Calu3 (cell line): ENCODE data around the gene TTC38. TPM values are rescaled to one million over a fixed set of nuclear protein-coding genes. Genes with fewer than 3 reads are reported as not detected.

ENCODE experiments used
- BruUV-seq: library from RNA; stranded (reverse); fragments of 400-500 nt; replicated peaks from 2 replicates; lab custom pipeline; 2021; lab: Mats Ljungman, UMichigan
- CTCF ChIA-PET: fragments of 300-600 bp; sonication (Branson Sonifier 250); formaldehyde crosslinking; loops from one replicate; lab custom pipeline; 2022; ENCODE audit warnings: antibody characterized with exemption; lab: Charles Lee
- DNase-seq: peaks from one replicate; pipeline ENCODE4 v3.0.0; 2022
- H3K27ac Mint-ChIP-seq: one replicate; pipeline ENCODE4 v1.8.0; 2022; ENCODE audit warnings: mixed read lengths; ENCODE audit not compliant: unreplicated experiment
- H3K27me3 Mint-ChIP-seq: one replicate; pipeline ENCODE4 v1.8.0; 2022; ENCODE audit warnings: mixed read lengths; ENCODE audit not compliant: unreplicated experiment
- H3K36me3 Mint-ChIP-seq: one replicate; pipeline ENCODE4 v1.8.0; 2022; ENCODE audit warnings: mild to moderate bottlenecking, moderate library complexity, mixed read lengths; ENCODE audit not compliant: insufficient read depth, unreplicated experiment
- H3K4me1 Mint-ChIP-seq: one replicate; pipeline ENCODE4 v1.8.0; 2022; ENCODE audit warnings: mild to moderate bottlenecking, low read depth, mixed read lengths; ENCODE audit not compliant: unreplicated experiment
- H3K4me3 Mint-ChIP-seq: one replicate; pipeline ENCODE4 v1.8.0; 2022; ENCODE audit warnings: mild to moderate bottlenecking, low read depth, moderate library complexity, mixed read lengths; ENCODE audit not compliant: unreplicated experiment
- H3K9me3 Mint-ChIP-seq: one replicate; pipeline ENCODE4 v1.8.0; 2022; ENCODE audit warnings: low read depth, mixed read lengths; ENCODE audit not compliant: unreplicated experiment
- CTCF ChIP-seq: fragments of 200-600 bp; IDR thresholded peaks from one replicate; pipeline ENCODE4 v1.8.0; 2022; ENCODE audit warnings: antibody characterized with exemption; ENCODE audit not compliant: unreplicated experiment
- intact Hi-C: fragments of 100-400 bp; cut with micrococcal nuclease; formaldehyde crosslinking; loops from one replicate; pipeline ENCODE4 v1.10.0; 2022; ENCODE audit not compliant: unreplicated experiment
- total RNA-seq: library from RNA; stranded (reverse); gene quantifications from 2 replicates; pipeline ENCODE4 v1.2.3, GENCODE V29; 2022

The TTC38 gene
- total RNA-seq, 1 experiment from 2014 or later, result 31.9 TPM

DNA sequence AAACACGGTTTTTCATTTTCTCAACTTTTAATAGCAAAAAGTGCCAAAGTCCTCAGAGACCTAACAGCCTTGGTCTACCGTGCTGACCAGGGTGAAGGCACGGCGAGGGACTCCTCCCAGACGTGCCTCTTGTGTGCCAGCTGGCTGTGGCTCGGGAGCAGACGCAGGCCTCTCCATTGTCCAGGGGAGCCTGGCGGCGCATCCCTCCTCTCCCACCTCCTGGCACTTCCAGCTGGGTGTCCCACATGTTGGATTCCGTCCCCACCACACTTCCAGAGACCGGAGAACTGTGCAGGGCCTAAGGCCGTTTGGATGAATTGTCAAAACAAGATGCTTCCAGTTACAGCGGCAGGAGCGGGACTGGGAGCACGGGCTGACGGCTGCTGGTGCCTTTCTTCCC is 29.3 kb upstream of the TTC38 start:
- TF ChIP-seq CTCF, result no peak
- CTCF ChIA-PET, result no interaction called here
- BruUV-seq, result no TSS peak
- Mint-ChIP-seq H3K36me3 (no peaks in the 10 kb centered on the region), H3K9me3 (no peaks in the 10 kb centered on the region), H3K4me1 (no peaks in the 10 kb centered on the region), H3K4me3 (no peak overlapping the region), H3K27me3 (no peaks in the 10 kb centered on the region), H3K27ac (no peak overlapping the region)
- intact Hi-C loops, result no loop called here
- DNase-seq, result no peak

DNA sequence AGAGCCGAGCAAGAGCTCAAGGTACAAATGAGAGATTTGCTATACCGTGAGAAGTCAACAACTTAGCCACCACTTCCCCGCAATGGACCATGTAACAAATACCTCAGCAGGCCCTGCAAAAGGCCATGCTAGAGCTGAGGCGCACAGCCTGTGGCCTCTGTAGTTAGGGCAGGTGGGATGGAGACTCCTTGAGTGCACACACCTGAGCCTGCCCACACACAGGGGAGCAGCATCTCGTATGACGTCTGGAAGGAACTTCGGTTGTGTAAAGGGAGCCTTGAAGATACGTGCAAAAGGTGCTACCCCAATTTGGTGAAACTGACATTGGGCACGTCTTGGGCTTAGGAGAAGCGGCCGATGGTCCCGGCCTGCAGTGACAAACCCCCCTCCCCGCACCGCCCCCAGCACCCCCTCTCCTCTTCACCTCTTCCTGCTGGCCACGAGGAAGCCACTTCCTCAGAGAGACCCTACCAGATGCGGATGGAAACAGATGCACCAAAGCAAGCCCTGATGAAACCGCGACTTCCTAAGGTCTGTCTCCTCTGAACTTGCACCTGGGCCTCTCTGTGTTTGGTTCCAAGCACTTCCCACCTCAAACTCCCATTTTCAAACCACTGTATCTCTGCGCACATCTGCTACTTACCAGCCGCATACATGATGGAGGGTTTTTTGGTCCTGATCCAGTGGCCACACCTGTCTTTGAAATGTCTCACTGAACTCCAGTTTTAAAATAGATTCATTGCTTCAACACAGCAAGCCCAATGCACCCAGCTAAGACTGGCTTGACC is 28.4 kb upstream of the TTC38 start:
- Mint-ChIP-seq H3K27me3 (no peaks in the 10 kb centered on the region), H3K27ac (no peak overlapping the region), H3K4me1 (no peaks in the 10 kb centered on the region), H3K9me3 (no peaks in the 10 kb centered on the region), H3K4me3 (no peak overlapping the region), H3K36me3 (no peaks in the 10 kb centered on the region)
- intact Hi-C loops, result no loop called here
- CTCF ChIA-PET, result no interaction called here
- no peak for DNase-seq
- TF ChIP-seq CTCF, result no peak
- no TSS peak for BruUV-seq

DNA sequence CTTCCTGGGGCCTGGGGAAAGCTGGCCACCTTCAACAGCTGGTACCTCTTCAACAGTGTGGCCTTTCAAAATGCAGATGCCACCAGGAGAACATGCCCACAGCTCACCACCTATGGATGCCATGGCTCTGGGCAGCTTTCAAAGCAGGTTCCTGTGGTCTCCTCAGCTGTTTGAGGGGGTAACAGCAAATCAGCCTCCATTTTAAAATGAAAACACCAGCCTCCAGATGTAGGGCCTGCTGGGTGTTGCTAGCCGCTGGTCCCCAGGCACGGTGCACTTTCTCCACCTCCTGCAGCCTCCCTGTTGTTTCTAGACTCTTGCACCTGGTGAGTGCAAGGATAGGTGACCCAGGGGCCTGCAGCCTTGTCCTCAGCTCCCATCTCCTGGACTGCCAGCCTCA is 27.7 kb upstream of the TTC38 start:
- H3K9me3 Mint-ChIP-seq, result no peaks in the 10 kb centered on the region
- H3K27ac Mint-ChIP-seq, result no peak overlapping the region
- H3K4me3 Mint-ChIP-seq, result no peak overlapping the region
- no peak for DNase-seq
- no peak for TF ChIP-seq CTCF
- no peaks in the 10 kb centered on the region for H3K4me1 Mint-ChIP-seq
- intact Hi-C loops, result no loop called here
- BruUV-seq, result no TSS peak
- no peaks in the 10 kb centered on the region for H3K27me3 Mint-ChIP-seq
- H3K36me3 Mint-ChIP-seq, result no peaks in the 10 kb centered on the region
- CTCF ChIA-PET, result no interaction called here

DNA sequence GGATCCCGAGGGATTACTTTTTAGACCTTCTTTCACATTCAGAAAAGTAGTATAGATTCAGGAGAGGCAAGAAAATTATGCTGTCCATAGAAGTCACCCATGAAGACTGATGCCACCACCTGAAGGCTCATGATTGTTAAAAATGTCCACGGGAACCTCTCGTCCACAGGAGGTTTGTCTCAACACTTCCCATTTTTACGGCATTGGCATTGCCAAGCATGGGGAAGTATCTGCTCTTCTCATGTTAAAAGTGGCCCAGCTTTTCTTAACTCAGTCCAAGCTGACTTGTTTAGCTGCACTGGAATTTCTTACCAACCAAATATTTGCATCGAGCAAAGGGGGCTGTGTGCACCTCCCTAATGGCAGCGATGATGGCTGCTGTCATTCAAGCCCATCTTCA is 27.3 kb upstream of the TTC38 start:
- no TSS peak for BruUV-seq
- H3K36me3 Mint-ChIP-seq, result no peaks in the 10 kb centered on the region
- intact Hi-C loops, result no loop called here

More for the DNA sequence above, 27.3 kb upstream of the TTC38 start:
- H3K27me3 Mint-ChIP-seq, result no peaks in the 10 kb centered on the region
- TF ChIP-seq CTCF, result no peak
- CTCF ChIA-PET, result no interaction called here
- DNase-seq, result no peak
- no peak overlapping the region for H3K27ac Mint-ChIP-seq
- no peak overlapping the region for H3K4me3 Mint-ChIP-seq
- H3K9me3 Mint-ChIP-seq, result no peaks in the 10 kb centered on the region
- no peaks in the 10 kb centered on the region for H3K4me1 Mint-ChIP-seq
